ENCODE measurements around the gene CBX7.

GRCh38 chr22:39176714-39177455 lies 24.4 kb upstream of the CBX7 start:
- no peak for TF ChIP-seq CTCF (conservative IDR thresholded peaks at IDR 0.05; ENCODE audit: low read depth, low read length)
- TF ChIP-seq, protein P1, sequence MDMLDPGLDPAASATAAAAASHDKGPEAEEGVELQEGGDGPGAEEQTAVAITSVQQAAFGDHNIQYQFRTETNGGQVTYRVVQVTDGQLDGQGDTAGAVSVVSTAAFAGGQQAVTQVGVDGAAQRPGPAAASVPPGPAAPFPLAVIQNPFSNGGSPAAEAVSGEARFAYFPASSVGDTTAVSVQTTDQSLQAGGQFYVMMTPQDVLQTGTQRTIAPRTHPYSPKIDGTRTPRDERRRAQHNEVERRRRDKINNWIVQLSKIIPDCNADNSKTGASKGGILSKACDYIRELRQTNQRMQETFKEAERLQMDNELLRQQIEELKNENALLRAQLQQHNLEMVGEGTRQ (IDR thresholded peaks at IDR 0.05; ENCODE audit: low read depth, low read length) = no peak
- TF ChIP-seq CEBPB (IDR thresholded peaks at IDR 0.05; ENCODE audit: low read depth, low read length) = no peak
- TF ChIP-seq RCOR1 (IDR thresholded peaks at IDR 0.05; ENCODE audit: insufficient replicate concordance, low read length) = no peak
- no peak for TF ChIP-seq POLR2A (IDR thresholded peaks at IDR 0.05; ENCODE audit: low read depth, low read length)
- no peak for TF ChIP-seq FOS (IDR thresholded peaks at IDR 0.05; ENCODE audit: low read depth, low read length)
- TF ChIP-seq MXI1 (IDR thresholded peaks at IDR 0.05; ENCODE audit: borderline replicate concordance, low read depth, low read length) = no peak
- TF ChIP-seq RAD21 (IDR thresholded peaks at IDR 0.05; ENCODE audit: low read length) = no peak
- TF ChIP-seq MAFK (IDR thresholded peaks at IDR 0.05; ENCODE audit: low read depth, low read length) = no peak
- TF ChIP-seq BHLHE40 (IDR thresholded peaks at IDR 0.05; ENCODE audit: low read depth, low read length) = no peak

Measured in IMR-90 (cell line).